Measurements from ENCODE around the gene NELL1.

NELL1 gene

GRCh38 chr11:21612326-21612725 lies 942.9 kb downstream of the NELL1 start:
- DNase-seq = no peak

GRCh38 chr11:21614961-21615360 lies 945.6 kb downstream of the NELL1 start:
- DNase-seq = no peak

DNA sequence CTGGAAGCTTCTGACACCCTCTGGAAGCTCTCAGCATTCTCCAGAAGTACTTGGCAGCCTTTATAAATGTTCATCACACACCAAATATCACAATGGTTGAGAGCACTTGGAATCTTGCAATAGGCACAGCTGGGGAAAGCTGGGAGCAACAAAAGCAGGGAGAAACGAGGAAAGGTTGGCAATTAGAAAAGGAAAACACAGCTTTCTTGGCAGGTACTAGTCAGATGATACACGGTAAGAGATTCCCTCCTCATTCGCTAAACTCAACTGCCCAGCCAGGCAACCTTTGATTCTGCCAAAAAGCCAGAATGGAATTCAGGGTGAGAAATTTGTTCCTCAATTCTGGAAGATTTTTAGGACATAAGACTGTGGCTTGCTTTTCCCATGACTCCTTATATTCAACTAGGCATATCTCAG lies 946.6 kb downstream of the NELL1 start:
- DNase-seq = no peak

DNA sequence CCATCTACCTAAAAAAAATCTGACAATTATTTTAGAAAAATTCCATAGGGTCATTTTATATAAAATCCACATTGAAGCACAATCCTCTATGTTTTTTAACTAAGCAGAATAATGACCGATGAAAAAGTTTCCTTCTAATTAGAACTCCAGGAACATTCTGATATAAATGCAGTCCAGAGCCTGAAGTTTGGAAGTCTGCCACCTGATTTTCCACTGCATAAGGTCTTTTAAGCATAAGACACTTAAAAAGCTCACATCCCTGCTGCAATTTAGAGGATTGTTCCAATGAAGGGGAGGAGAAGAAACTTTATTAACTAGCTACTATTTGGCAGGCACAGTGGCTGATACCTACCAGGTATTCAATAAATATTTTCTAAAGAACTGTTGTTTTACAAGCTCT lies 953.2 kb downstream of the NELL1 start:
- no peak for DNase-seq

DNA sequence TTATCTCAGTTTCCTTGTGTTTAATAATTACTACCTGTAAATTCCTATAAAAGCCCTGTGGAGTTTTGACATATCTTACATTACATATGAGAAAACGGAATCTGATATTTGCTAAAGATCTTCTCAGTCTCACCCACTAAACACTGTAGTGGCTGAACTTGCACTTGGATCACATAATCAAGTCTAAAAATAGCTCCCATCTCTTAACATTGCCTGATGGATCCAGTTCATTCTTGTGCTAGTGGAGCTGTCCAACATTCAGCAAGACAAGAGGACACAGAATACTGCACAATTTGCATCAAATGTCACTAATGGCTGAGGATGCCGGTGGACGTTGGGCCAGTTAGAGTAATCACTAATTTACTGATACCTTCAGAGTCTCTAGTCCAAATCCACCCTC lies 953.6 kb downstream of the NELL1 start:
- no peak for DNase-seq
